RWPE2 (cell line): ENCODE data around the gene GRIP1.

ENCODE experiments used
- ATAC-seq: fragments of 200-7000 bp; cut with Tn5 transposase; 3 replicates; pipeline ENCODE4 v1.9.1; 2021; ENCODE audit warnings: low read depth
- DNase-seq: peaks from one replicate; pipeline ENCODE4 v3.0.0-alpha.2; 2020; ENCODE audit warnings: low spot score
- H3K27ac ChIP-seq: fragments of 450-650 bp; 2 replicates; pipeline ENCODE4 v1.5.1; 2017; ENCODE audit warnings: mild to moderate bottlenecking; ENCODE audit not compliant: poor library complexity, severe bottlenecking
- H3K27me3 ChIP-seq: fragments of 250-450 bp; sonication (Bioruptor Pico); 2 replicates; pipeline ENCODE4 v1.5.1; 2021; ENCODE audit warnings: mild to moderate bottlenecking, moderate library complexity; ENCODE audit not compliant: insufficient read depth, poor library complexity, severe bottlenecking
- H3K36me3 ChIP-seq: fragments of 250-450 bp; sonication (Bioruptor Pico); 2 replicates; pipeline ENCODE4 v1.5.1; 2020; ENCODE audit warnings: low read depth, mild to moderate bottlenecking, moderate library complexity
- H3K4me1 ChIP-seq: fragments of 250-450 bp; sonication (Bioruptor Pico); 2 replicates; pipeline ENCODE4 v1.5.1; 2021; ENCODE audit warnings: mild to moderate bottlenecking, moderate library complexity; ENCODE audit not compliant: insufficient read depth, poor library complexity, severe bottlenecking
- H3K4me3 ChIP-seq: fragments of 250-450 bp; sonication (Bioruptor Pico); 2 replicates; pipeline ENCODE4 v1.5.1; 2021; ENCODE audit warnings: mild to moderate bottlenecking, moderate library complexity; ENCODE audit not compliant: severe bottlenecking
- H3K9me3 ChIP-seq: fragments of 250-450 bp; sonication (Bioruptor Pico); 2 replicates; pipeline ENCODE4 v1.5.1; 2021; ENCODE audit warnings: mild to moderate bottlenecking, moderate library complexity; ENCODE audit not compliant: severe bottlenecking
- TF ChIP-seq, protein P1 (sequence below): fragments of 450-650 bp; IDR thresholded peaks from one replicate; pipeline ENCODE4 v1.5.1; 2017; ENCODE audit warnings: mild to moderate bottlenecking, moderate library complexity; ENCODE audit not compliant: poor library complexity, severe bottlenecking

Gene GRIP1

DNA sequence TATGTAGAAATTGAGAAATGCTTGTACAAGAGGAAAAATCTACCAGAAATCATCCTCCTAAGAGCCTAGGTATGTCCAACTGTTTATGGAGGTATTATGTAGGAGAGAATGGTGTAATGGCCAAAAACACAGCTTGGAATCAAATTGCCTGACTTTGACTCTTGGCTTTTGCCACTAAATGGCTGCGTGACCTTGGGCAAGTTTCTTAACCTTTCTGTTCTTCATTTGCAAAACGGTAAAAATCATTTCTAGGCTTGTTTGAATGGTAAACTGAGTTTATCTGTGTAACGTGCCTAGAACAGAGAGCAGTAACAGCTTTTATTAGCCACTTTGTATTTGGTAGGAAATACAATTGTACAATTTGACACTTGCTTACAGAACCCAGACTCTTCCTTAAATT lies 4.9 kb upstream of the GRIP1 start:
- peaks cover 8% of the 10 kb centered on the region for H3K27me3 ChIP-seq
- ATAC-seq (no peak), DNase-seq (no peak)
- H3K9me3 ChIP-seq, result no peaks in the 10 kb centered on the region
- TF ChIP-seq, protein P1, sequence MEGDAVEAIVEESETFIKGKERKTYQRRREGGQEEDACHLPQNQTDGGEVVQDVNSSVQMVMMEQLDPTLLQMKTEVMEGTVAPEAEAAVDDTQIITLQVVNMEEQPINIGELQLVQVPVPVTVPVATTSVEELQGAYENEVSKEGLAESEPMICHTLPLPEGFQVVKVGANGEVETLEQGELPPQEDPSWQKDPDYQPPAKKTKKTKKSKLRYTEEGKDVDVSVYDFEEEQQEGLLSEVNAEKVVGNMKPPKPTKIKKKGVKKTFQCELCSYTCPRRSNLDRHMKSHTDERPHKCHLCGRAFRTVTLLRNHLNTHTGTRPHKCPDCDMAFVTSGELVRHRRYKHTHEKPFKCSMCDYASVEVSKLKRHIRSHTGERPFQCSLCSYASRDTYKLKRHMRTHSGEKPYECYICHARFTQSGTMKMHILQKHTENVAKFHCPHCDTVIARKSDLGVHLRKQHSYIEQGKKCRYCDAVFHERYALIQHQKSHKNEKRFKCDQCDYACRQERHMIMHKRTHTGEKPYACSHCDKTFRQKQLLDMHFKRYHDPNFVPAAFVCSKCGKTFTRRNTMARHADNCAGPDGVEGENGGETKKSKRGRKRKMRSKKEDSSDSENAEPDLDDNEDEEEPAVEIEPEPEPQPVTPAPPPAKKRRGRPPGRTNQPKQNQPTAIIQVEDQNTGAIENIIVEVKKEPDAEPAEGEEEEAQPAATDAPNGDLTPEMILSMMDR, result no peak
- no peak overlapping the region for H3K27ac ChIP-seq
- H3K4me1 ChIP-seq, result no peaks in the 10 kb centered on the region
- no peak overlapping the region for H3K4me3 ChIP-seq
- no peaks in the 10 kb centered on the region for H3K36me3 ChIP-seq

DNA sequence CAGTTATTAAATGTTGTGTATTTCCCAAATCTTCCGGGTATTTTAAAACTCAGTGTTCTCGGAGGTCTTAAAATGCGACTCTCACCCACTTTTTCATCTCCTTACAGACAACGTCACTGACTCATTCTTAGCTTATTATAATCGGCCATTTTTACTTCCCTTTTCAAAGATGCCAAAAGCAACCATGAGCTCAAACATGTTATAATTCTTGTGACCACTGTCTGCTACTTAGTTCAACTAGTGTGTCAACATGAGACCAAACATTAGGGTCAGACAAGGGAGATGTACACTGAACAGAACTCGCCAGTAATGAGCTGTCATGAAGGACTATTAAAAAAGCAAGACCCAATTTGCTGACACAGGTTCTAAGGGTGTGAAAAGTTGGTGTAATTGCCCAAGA lies 4.2 kb upstream of the GRIP1 start:
- ATAC-seq, result no peak
- no peak for DNase-seq

DNA sequence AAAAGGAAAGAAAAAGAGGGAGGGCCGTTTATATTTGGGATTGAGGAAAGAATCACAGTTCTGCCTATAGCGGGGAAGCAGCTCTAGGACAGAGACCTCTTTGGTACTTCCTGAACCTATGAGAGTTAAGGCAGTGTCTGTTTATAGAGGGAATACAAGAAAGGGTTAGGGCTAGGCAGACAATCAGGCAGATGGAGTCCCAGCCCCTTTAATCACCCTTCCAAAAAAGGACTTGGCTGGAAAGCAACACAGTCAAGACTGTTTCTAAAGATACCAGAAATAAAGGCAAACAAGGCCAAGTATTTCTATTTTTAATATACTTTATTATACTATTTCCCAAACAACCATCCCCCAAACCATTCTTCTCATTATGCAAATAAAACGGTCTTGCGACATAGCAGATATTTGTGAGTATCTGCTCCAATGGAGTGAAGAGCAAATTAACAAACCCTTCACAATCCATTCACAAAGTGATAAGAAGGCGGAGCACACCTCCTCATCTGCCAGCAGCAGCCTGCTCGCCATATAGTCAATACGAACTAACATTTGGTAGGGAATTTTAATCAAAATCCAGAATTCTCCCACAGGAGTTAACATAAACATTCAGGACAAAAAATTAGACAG lies 697 bp upstream of the GRIP1 start:
- no peaks in the 10 kb centered on the region for H3K9me3 ChIP-seq
- H3K36me3 ChIP-seq, result no peaks in the 10 kb centered on the region
- DNase-seq (no peak), ATAC-seq (no peak)
- H3K4me1 ChIP-seq, result no peaks in the 10 kb centered on the region
- peaks cover 13% of the 10 kb centered on the region for H3K27me3 ChIP-seq
- no peak overlapping the region for H3K27ac ChIP-seq
- TF ChIP-seq, protein P1, result no peak
- no peak overlapping the region for H3K4me3 ChIP-seq

More for the DNA sequence above, 4.2 kb upstream of the GRIP1 start:
- Histone ChIP-seq H3K9me3 (no peaks in the 10 kb centered on the region), H3K27me3 (peaks cover 10% of the 10 kb centered on the region), H3K27ac (no peak overlapping the region), H3K4me3 (no peak overlapping the region), H3K36me3 (no peaks in the 10 kb centered on the region), H3K4me1 (no peaks in the 10 kb centered on the region)
- TF ChIP-seq, protein P1, result no peak

DNA sequence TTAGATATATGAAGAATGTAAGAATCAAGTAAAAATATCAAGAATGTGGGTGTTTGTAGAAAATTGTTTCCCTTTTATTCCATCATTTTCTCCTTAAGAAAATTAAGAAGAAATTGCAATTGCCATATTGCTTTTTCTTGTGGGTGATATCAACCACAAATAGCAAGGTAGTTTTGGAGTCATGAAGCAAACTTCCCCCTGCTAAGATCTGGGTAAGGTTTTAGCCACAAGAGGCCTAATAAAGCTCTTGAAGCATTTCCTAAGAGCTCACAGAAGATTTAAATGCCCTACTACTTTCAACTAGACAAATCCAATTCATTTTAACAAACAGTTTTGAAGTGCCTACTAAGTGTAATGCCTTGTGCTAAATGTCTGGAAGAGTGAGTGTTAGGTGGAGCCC lies 2.6 kb downstream of the GRIP1 start:
- TF ChIP-seq, protein P1, result no peak
- ATAC-seq (no peak), DNase-seq (no peak)

DNA sequence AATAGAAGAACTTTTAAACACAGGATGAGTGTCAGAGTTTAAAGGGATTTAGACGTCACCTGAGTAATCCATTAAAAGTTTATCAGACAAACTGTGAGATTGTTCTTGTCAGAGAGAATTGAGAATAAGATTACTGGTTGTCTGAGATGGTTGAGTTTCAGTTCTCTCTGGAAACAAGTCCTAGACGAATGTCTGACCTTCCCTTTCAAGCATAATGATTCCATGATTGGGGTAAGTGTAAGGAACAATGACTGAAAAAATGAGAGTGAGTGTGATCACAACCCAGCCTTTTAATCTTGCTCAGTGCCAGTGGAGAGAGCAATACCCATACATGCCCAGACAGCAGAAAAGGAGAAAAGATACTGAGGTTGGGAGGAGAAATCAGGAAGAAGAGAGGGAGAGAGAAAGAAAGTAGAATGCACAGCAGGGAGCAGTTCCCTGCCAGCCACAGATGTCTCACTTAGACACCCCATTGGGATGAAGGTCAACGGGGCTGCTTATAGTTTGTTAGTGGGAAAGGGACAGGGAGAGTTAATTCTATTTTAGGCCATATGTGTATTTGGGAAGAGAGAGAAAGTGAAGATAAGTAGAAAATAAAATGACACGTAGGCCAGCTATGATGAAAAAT lies 4.3 kb downstream of the GRIP1 start:
- TF ChIP-seq, protein P1, result no peak
- Histone ChIP-seq H3K9me3 (no peaks in the 10 kb centered on the region), H3K4me1 (no peaks in the 10 kb centered on the region), H3K27me3 (peaks cover 7% of the 10 kb centered on the region), H3K36me3 (no peaks in the 10 kb centered on the region), H3K4me3 (no peak overlapping the region), H3K27ac (no peak overlapping the region)
- DNase-seq (no peak), ATAC-seq (no peak)

More for the DNA sequence above, 2.6 kb downstream of the GRIP1 start:
- H3K4me3 ChIP-seq, result no peak overlapping the region
- H3K9me3 ChIP-seq, result no peaks in the 10 kb centered on the region
- H3K27ac ChIP-seq, result no peak overlapping the region
- H3K27me3 ChIP-seq, result peaks cover 13% of the 10 kb centered on the region
- H3K36me3 ChIP-seq, result no peaks in the 10 kb centered on the region
- no peaks in the 10 kb centered on the region for H3K4me1 ChIP-seq
